D721Med (cell line): ENCODE data around the gene FASTKD3.

Experiments used
- DNase-seq: peaks from one replicate; pipeline ENCODE4 v3.0.0; 2011; ENCODE audit warnings: low spot score; ENCODE audit not compliant: insufficient read length
- FAIRE-seq: peaks from 2 replicates; lab custom pipeline; 2011; peaks lifted over from hg19 to GRCh38; lab: Jason Lieb, UNC
- TF ChIP-seq, protein P1 (sequence below): IDR thresholded peaks from 2 replicates; pipeline ENCODE4 v1.5.1; 2012; ENCODE audit warnings: mild to moderate bottlenecking, control low read depth; ENCODE audit not compliant: insufficient read depth; ENCODE audit errors: missing control alignments

The FASTKD3 gene

DNA sequence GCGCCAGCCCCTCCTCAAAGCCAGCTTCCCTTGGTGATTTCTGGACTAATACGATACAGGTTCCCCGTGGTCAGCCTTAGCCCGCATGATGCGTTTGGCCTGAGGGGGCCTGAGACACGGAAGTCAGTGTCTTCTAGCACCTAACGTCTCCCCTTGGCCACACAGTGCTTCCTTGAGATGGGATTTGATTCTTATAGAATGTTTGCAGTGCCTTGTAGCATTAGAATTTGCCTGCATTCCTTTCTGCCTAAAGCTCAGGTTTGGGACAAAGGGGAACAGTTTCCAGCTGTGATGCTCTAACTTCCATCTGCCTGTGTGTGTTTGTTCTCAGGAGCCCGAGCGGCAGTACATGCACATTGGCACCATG is 52.3 kb downstream of the FASTKD3 start:
- DNase-seq (no peak), FAIRE-seq (no peak)

GRCh38 chr5:7815892-7816534 is 52.8 kb downstream of the FASTKD3 start:
- DNase-seq = no peak
- FAIRE-seq = no peak

More for the DNA sequence above, 52.3 kb downstream of the FASTKD3 start:
- TF ChIP-seq, protein P1, sequence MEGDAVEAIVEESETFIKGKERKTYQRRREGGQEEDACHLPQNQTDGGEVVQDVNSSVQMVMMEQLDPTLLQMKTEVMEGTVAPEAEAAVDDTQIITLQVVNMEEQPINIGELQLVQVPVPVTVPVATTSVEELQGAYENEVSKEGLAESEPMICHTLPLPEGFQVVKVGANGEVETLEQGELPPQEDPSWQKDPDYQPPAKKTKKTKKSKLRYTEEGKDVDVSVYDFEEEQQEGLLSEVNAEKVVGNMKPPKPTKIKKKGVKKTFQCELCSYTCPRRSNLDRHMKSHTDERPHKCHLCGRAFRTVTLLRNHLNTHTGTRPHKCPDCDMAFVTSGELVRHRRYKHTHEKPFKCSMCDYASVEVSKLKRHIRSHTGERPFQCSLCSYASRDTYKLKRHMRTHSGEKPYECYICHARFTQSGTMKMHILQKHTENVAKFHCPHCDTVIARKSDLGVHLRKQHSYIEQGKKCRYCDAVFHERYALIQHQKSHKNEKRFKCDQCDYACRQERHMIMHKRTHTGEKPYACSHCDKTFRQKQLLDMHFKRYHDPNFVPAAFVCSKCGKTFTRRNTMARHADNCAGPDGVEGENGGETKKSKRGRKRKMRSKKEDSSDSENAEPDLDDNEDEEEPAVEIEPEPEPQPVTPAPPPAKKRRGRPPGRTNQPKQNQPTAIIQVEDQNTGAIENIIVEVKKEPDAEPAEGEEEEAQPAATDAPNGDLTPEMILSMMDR = no peak

DNA sequence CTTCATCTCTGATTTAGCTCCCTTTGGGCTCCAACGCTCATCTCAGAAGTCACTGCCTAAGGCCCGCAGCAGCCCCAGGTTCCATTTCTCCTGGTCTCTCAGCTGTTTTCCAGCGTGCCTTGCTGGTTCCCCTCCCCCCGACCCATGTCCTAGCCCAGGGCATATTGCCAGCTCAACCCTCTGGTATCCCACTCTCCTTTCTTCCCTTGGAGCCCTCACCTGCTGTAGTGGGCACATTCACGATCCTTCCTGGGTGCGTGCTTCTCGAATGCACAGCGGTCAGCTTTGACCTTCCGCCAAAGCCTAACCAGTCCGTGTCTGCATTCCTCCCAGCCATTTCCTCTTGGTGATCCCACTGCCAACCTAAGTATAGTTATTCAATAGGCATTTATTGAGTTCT is 54.0 kb downstream of the FASTKD3 start:
- no peak for DNase-seq
- FAIRE-seq = no peak
- TF ChIP-seq, protein P1 = no peak

More at GRCh38 chr5:7815892-7816534, 52.8 kb downstream of the FASTKD3 start:
- TF ChIP-seq, protein P1 = peak; percentile 86

- DNase-seq (no peak), FAIRE-seq (no peak)
- TF ChIP-seq, protein P1 = no peak
Observed at GRCh38 chr5:7813576-7813975, 55.3 kb downstream of the FASTKD3 start.

GRCh38 chr5:7813007-7813406 is 55.8 kb downstream of the FASTKD3 start:
- no peak for DNase-seq
- TF ChIP-seq, protein P1 = no peak
- FAIRE-seq = no peak

GRCh38 chr5:7811715-7812114 is 57.1 kb downstream of the FASTKD3 start:
- no peak for FAIRE-seq
- no peak for DNase-seq
- TF ChIP-seq, protein P1 = no peak
